GM11168 (cell line): Measurements from ENCODE around the gene LRRC46.

Experiments
- in situ Hi-C: fragments of 300-500 bp; cut with MboI; formaldehyde crosslinking; loops from one replicate; pipeline ENCODE4 v1.12.0; 2022; ENCODE audit warnings: low sequenced_read_pairs; ENCODE audit not compliant: unreplicated experiment

Gene LRRC46

GRCh38 chr17:47808036-47808829 is 23.2 kb upstream of the LRRC46 start:
- in situ Hi-C loops = no loop called here

GRCh38 chr17:47808830-47809480 is 22.5 kb upstream of the LRRC46 start:
- in situ Hi-C loops = no loop called here

- in situ Hi-C loops = no loop called here
These were observed 21.2 kb upstream of the LRRC46 start for GRCh38 chr17:47810200-47810821.

GRCh38 chr17:47810901-47811635 is 20.4 kb upstream of the LRRC46 start:
- in situ Hi-C loops = no loop called here

- in situ Hi-C loops = no loop called here
These were observed 19.8 kb upstream of the LRRC46 start for GRCh38 chr17:47811709-47812108.

- in situ Hi-C loops = no loop called here
These were observed 19.1 kb upstream of the LRRC46 start for GRCh38 chr17:47812146-47812920.

- in situ Hi-C loops = no loop called here
These were observed 18.4 kb upstream of the LRRC46 start for GRCh38 chr17:47813077-47813476.

- in situ Hi-C loops = no loop called here
These were observed 17.9 kb upstream of the LRRC46 start for GRCh38 chr17:47813512-47814031.

GRCh38 chr17:47815106-47815918 is 16.2 kb upstream of the LRRC46 start:
- in situ Hi-C loops = no loop called here

- in situ Hi-C loops = no loop called here
These were observed 15.2 kb upstream of the LRRC46 start for GRCh38 chr17:47816111-47816735.

- in situ Hi-C loops = no loop called here
These were observed 14.5 kb upstream of the LRRC46 start for GRCh38 chr17:47816947-47817346.

- in situ Hi-C loops = no loop called here
These were observed 13.3 kb upstream of the LRRC46 start for GRCh38 chr17:47818002-47818695.

- in situ Hi-C loops = no loop called here
These were observed 12.0 kb upstream of the LRRC46 start for GRCh38 chr17:47819475-47819874.

GRCh38 chr17:47820033-47820789 is 11.3 kb upstream of the LRRC46 start:
- in situ Hi-C loops = no loop called here

GRCh38 chr17:47821031-47821423 is 10.4 kb upstream of the LRRC46 start:
- in situ Hi-C loops = no loop called here

- in situ Hi-C loops = no loop called here
These were observed 9.8 kb upstream of the LRRC46 start, which contains the start of gene OSBPL7 for GRCh38 chr17:47821424-47822391. OSBPL7 (minus strand) TSS chr17:47821794; CDS start chr17:47820278, 1,516 bp downstream.
